ENCODE results near the gene ZBBX. TPM values are rescaled to one million over a fixed set of nuclear protein-coding genes. Genes with fewer than 3 reads are reported as not detected.
A peak's percentile ranks its signal among the peaks of the same experiment; 100 is the strongest.

The ZBBX gene
- total RNA-seq, 1 experiment from 2014 or later, result 1.1 TPM

- H3K27ac Mint-ChIP-seq, result no peak overlapping the region
- TF ChIP-seq CTCF (IDR thresholded peaks at IDR 0.05) (peak; percentile 47; the same call in 1 of the 2 replicates), NR2C2 (CRISPR knock-in tag; IDR thresholded peaks at IDR 0.05) (no peak)
- H3K27me3 Mint-ChIP-seq (ENCODE audit: low read depth), result no peaks in the 10 kb centered on the region
- no peaks in the 10 kb centered on the region for H3K4me1 Mint-ChIP-seq
- H3K36me3 Mint-ChIP-seq, result no peaks in the 10 kb centered on the region
- no peak for ATAC-seq
- no peak overlapping the region for H3K4me3 Mint-ChIP-seq
- CTCF ChIA-PET, result interaction anchor here (1.0 to 1.2 kb wide), 3 partner anchors 248 to 532 kb away, joined by 4 to 12 read pairs (median 4); no protein-coding TSS in a partner anchor
- no peak for DNase-seq (ENCODE audit: low spot score)
- POLR2A ChIA-PET, result no interaction called here
- no peaks in the 10 kb centered on the region for H3K9me3 Mint-ChIP-seq
Observed at GRCh38 chr3:167350245-167350862, 29.7 kb downstream of the ZBBX start.

GRCh38 chr3:167346171-167346570 is 33.9 kb downstream of the ZBBX start:
- no peak for DNase-seq (ENCODE audit: low spot score)
- H3K36me3 Mint-ChIP-seq, result no peaks in the 10 kb centered on the region
- H3K4me3 Mint-ChIP-seq, result no peak overlapping the region
- H3K4me1 Mint-ChIP-seq, result no peaks in the 10 kb centered on the region
- H3K27ac Mint-ChIP-seq, result no peak overlapping the region; the same call in 1 of the 2 replicates
- POLR2A ChIA-PET, result no interaction called here
- no peak for ATAC-seq
- TF ChIP-seq ZNF532 (CRISPR knock-in tag; IDR thresholded peaks at IDR 0.05; ENCODE audit: borderline replicate concordance) (no peak), KAT7 (CRISPR knock-in tag; IDR thresholded peaks at IDR 0.05; ENCODE audit: borderline replicate concordance) (no peak), HMGXB4 (CRISPR knock-in tag; IDR thresholded peaks at IDR 0.05) (no peak), ZNF121 (CRISPR knock-in tag; IDR thresholded peaks at IDR 0.05) (no peak), IRF2 (CRISPR knock-in tag; IDR thresholded peaks at IDR 0.05; ENCODE audit: borderline replicate concordance, low read depth) (no peak), ZNF219 (CRISPR knock-in tag; IDR thresholded peaks at IDR 0.05; ENCODE audit: borderline replicate concordance) (no peak), STAT6 (CRISPR knock-in tag; conservative IDR thresholded peaks at IDR 0.05; ENCODE audit: low read depth) (no peak), ZSCAN18 (CRISPR knock-in tag; IDR thresholded peaks at IDR 0.05) (no peak), MAX (CRISPR knock-in tag; IDR thresholded peaks at IDR 0.05) (no peak), TEAD1 (CRISPR knock-in tag; IDR thresholded peaks at IDR 0.05) (no peak), MYBL2 (CRISPR knock-in tag; IDR thresholded peaks at IDR 0.05) (no peak), CREB1 (CRISPR knock-in tag; IDR thresholded peaks at IDR 0.05) (no peak), ZBTB43 (CRISPR knock-in tag; IDR thresholded peaks at IDR 0.05) (no peak), ESRRA (CRISPR knock-in tag; IDR thresholded peaks at IDR 0.05; ENCODE audit: borderline replicate concordance) (no peak), SP1 (CRISPR knock-in tag; conservative IDR thresholded peaks at IDR 0.05) (no peak), ATF1 (CRISPR knock-in tag; IDR thresholded peaks at IDR 0.05) (no peak), JAZF1 (CRISPR knock-in tag; IDR thresholded peaks at IDR 0.05) (no peak), NFYB (CRISPR knock-in tag; conservative IDR thresholded peaks at IDR 0.05; ENCODE audit: low read depth) (no peak), FOXK1 (CRISPR knock-in tag; IDR thresholded peaks at IDR 0.05) (no peak), ZNF396 (CRISPR knock-in tag; IDR thresholded peaks at IDR 0.05; ENCODE audit: borderline replicate concordance) (no peak)
- CTCF ChIA-PET, result no interaction called here
- no peaks in the 10 kb centered on the region for H3K9me3 Mint-ChIP-seq
- H3K27me3 Mint-ChIP-seq (ENCODE audit: low read depth), result no peaks in the 10 kb centered on the region

All from WTC11 (cell line).